Measurements from ENCODE around the gene BHLHA15. TPM values are rescaled to one million over a fixed set of nuclear protein-coding genes. Genes with fewer than 3 reads are reported as not detected.

Gene BHLHA15
- total and polyA plus RNA-seq, 2 of the 8 experiments (the other 6 are each of a cell fraction or from before 2014, with no cell fraction given): 1.1 to 2.7 TPM

- peak; percentile 52 to 84; a peak in 3 of 4 replicates for TF ChIP-seq SIN3A (conservative IDR thresholded peaks at IDR 0.05 in 1 of 2, IDR thresholded peaks at IDR 0.05 in 1 of 2; ENCODE audit: low read depth in 1 of 2, low read length in 2 of 2)
- peak; percentile 52 for TF ChIP-seq BRCA1 (IDR thresholded peaks at IDR 0.05; ENCODE audit: low read depth, low read length)
- peak; percentile 83 for TF ChIP-seq SP1 (IDR thresholded peaks at IDR 0.05; ENCODE audit: low read depth, low read length)
- peak; percentile 27; the same call in 1 of the 2 replicates for TF ChIP-seq SP2 (IDR thresholded peaks at IDR 0.05; ENCODE audit: low read length)
- 0 out of 2 replicates have a peak, but pooled peaks have one; percentile 5 for TF ChIP-seq BACH1 (IDR thresholded peaks at IDR 0.05; ENCODE audit: low read length)
- peak in 1 of 2 experiments; percentile 48; a peak in 1 of 3 replicates for TF ChIP-seq POLR2A (IDR thresholded peaks at IDR 0.05; ENCODE audit: control extremely low read depth in 1 of 2, low read depth in 2 of 2, low read length in 2 of 2)
- no peak for TF ChIP-seq RFX5 (IDR thresholded peaks at IDR 0.05; ENCODE audit: borderline replicate concordance, low read depth, low read length)
- peak; percentile 72 for TF ChIP-seq CHD2 (IDR thresholded peaks at IDR 0.05; ENCODE audit: low read length)
- peak; percentile 92 for TF ChIP-seq GABPA (IDR thresholded peaks at IDR 0.05; ENCODE audit: borderline replicate concordance, insufficient read depth, low read length)
- TF ChIP-seq TAF7 (optimal IDR thresholded peaks at IDR 0.05; ENCODE audit: borderline replicate concordance, low read depth, low read length): no peak
- no peak for TF ChIP-seq SUZ12 (IDR thresholded peaks at IDR 0.05; ENCODE audit: low read length)
- 0 out of 2 replicates have a peak, but pooled peaks have one; percentile 64 for TF ChIP-seq SP4 (IDR thresholded peaks at IDR 0.05; ENCODE audit: low read length)
- TF ChIP-seq TEAD4 (IDR thresholded peaks at IDR 0.05; ENCODE audit: low read depth, low read length): peak; percentile 37; the same call in 1 of the 2 replicates
- no peak for TF ChIP-seq JUN (IDR thresholded peaks at IDR 0.05; ENCODE audit: low read depth, low read length)
- peak; percentile 96 for TF ChIP-seq KDM4A (IDR thresholded peaks at IDR 0.05; ENCODE audit: low read depth, low read length, severe bottlenecking)
- 0 out of 2 replicates have a peak, but pooled peaks have one; percentile 9 for TF ChIP-seq EGR1 (IDR thresholded peaks at IDR 0.05; ENCODE audit: borderline replicate concordance, low read depth, low read length)
- TF ChIP-seq ATF2 (IDR thresholded peaks at IDR 0.05; ENCODE audit: low read length): no peak
- no peak for TF ChIP-seq GTF2F1 (IDR thresholded peaks at IDR 0.05; ENCODE audit: borderline replicate concordance, low read depth, low read length)
- TF ChIP-seq RBBP5 (IDR thresholded peaks at IDR 0.05; ENCODE audit: borderline replicate concordance, low read depth, low read length): peak; percentile 76; the same call in 1 of the 2 replicates
- TF ChIP-seq KDM1A (IDR thresholded peaks at IDR 0.05; ENCODE audit: borderline replicate concordance, low read length): no peak
- TF ChIP-seq POLR2AphosphoS5 (IDR thresholded peaks at IDR 0.05; ENCODE audit: low read depth, low read length): 0 out of 2 replicates have a peak, but pooled peaks have one; percentile 28
- no peak for TF ChIP-seq HDAC6 (IDR thresholded peaks at IDR 0.05; ENCODE audit: low read depth, low read length)
- TF ChIP-seq CREB1 (IDR thresholded peaks at IDR 0.05): peak; percentile 82
- TF ChIP-seq JUND (IDR thresholded peaks at IDR 0.05; ENCODE audit: low read length): no peak
Observed at GRCh38 chr7:98251601-98252424, 40.6 kb downstream of the BHLHA15 start, which contains the start of gene TECPR1 (continued).

All from H1 (cell line).